Nephron (organoid): ENCODE measurements around the gene SCNN1G.

Experiments
- H3K27ac Mint-ChIP-seq, 3 experiments: 2 replicates each; pipeline ENCODE4 v1.8.0; 2020; ENCODE audit warnings: mixed read lengths in 3 of 3, mild to moderate bottlenecking in 2 of 3, moderate library complexity in 1 of 3
- H3K27me3 Mint-ChIP-seq: 2 replicates; pipeline ENCODE4 v1.8.0; 2021; ENCODE audit warnings: low read depth, mild to moderate bottlenecking, moderate library complexity, mixed read lengths
- H3K36me3 Mint-ChIP-seq: 2 replicates; pipeline ENCODE4 v1.8.0; 2020; ENCODE audit warnings: low read depth, mixed read lengths
- H3K4me1 Mint-ChIP-seq: 2 replicates; pipeline ENCODE4 v1.8.0; 2020; ENCODE audit warnings: mixed read lengths
- H3K4me3 Mint-ChIP-seq, 3 experiments: 2 replicates each; pipeline ENCODE4 v1.8.0; 2020; ENCODE audit warnings: mild to moderate bottlenecking in 3 of 3, mixed read lengths in 3 of 3, moderate library complexity in 2 of 3
- H3K9me3 Mint-ChIP-seq: 2 replicates; pipeline ENCODE4 v1.8.0; 2020; ENCODE audit warnings: mixed read lengths
- CTCF ChIP-seq, 3 experiments: fragments of 200-600 bp; sonication (generic); IDR thresholded peaks; one replicate each; pipeline ENCODE4 v1.5.0; 2021; ENCODE audit warnings: antibody characterized with exemption in 3 of 3; ENCODE audit not compliant: unreplicated experiment in 3 of 3

SCNN1G gene

GRCh38 chr16:23164736-23165135, 17.8 kb upstream of the SCNN1G start:
- no peaks in the 10 kb centered on the region for H3K9me3 Mint-ChIP-seq
- H3K27ac Mint-ChIP-seq = no peak overlapping the region
- peaks cover 17% of the 10 kb centered on the region for H3K27me3 Mint-ChIP-seq
- no peak for TF ChIP-seq CTCF (IDR thresholded peaks at IDR 0.05; ENCODE audit: unreplicated experiment in 3 of 3)
- H3K4me1 Mint-ChIP-seq = no peaks in the 10 kb centered on the region
- H3K36me3 Mint-ChIP-seq = no peaks in the 10 kb centered on the region
- no peak overlapping the region for H3K4me3 Mint-ChIP-seq

GRCh38 chr16:23172583-23172982, 10.0 kb upstream of the SCNN1G start:
- no peaks in the 10 kb centered on the region for H3K4me1 Mint-ChIP-seq

GRCh38 chr16:23172994-23173393, 9.6 kb upstream of the SCNN1G start:
- no peak for TF ChIP-seq CTCF (IDR thresholded peaks at IDR 0.05; ENCODE audit: unreplicated experiment in 3 of 3)
- H3K4me1 Mint-ChIP-seq = no peaks in the 10 kb centered on the region
- H3K36me3 Mint-ChIP-seq = no peaks in the 10 kb centered on the region
- H3K4me3 Mint-ChIP-seq = no peak overlapping the region
- no peak overlapping the region for H3K27ac Mint-ChIP-seq
- no peaks in the 10 kb centered on the region for H3K9me3 Mint-ChIP-seq
- peaks cover 26% of the 10 kb centered on the region for H3K27me3 Mint-ChIP-seq

More at GRCh38 chr16:23172583-23172982, 10.0 kb upstream of the SCNN1G start:
- no peaks in the 10 kb centered on the region for H3K36me3 Mint-ChIP-seq
- TF ChIP-seq CTCF (IDR thresholded peaks at IDR 0.05; ENCODE audit: unreplicated experiment in 3 of 3) = no peak
- H3K27me3 Mint-ChIP-seq = peaks cover 26% of the 10 kb centered on the region
- no peaks in the 10 kb centered on the region for H3K9me3 Mint-ChIP-seq
- H3K4me3 Mint-ChIP-seq = no peak overlapping the region
- H3K27ac Mint-ChIP-seq = no peak overlapping the region

- no peaks in the 10 kb centered on the region for H3K36me3 Mint-ChIP-seq
- H3K4me3 Mint-ChIP-seq = no peak overlapping the region
- no peaks in the 10 kb centered on the region for H3K9me3 Mint-ChIP-seq
- peaks cover 27% of the 10 kb centered on the region for H3K27me3 Mint-ChIP-seq
- H3K27ac Mint-ChIP-seq = no peak overlapping the region
- H3K4me1 Mint-ChIP-seq = no peaks in the 10 kb centered on the region
- TF ChIP-seq CTCF (IDR thresholded peaks at IDR 0.05; ENCODE audit: unreplicated experiment in 3 of 3) = no peak
Measured at GRCh38 chr16:23174622-23175021, 7.9 kb upstream of the SCNN1G start.

GRCh38 chr16:23175651-23176050, 6.9 kb upstream of the SCNN1G start:
- no peak for TF ChIP-seq CTCF (IDR thresholded peaks at IDR 0.05; ENCODE audit: unreplicated experiment in 3 of 3)
- Mint-ChIP-seq H3K9me3 (no peaks in the 10 kb centered on the region), H3K27me3 (peaks cover 25% of the 10 kb centered on the region), H3K36me3 (no peaks in the 10 kb centered on the region), H3K27ac (no peak overlapping the region), H3K4me1 (no peaks in the 10 kb centered on the region), H3K4me3 (no peak overlapping the region)

- H3K36me3 Mint-ChIP-seq = no peaks in the 10 kb centered on the region
- H3K27ac Mint-ChIP-seq = no peak overlapping the region
- TF ChIP-seq CTCF (IDR thresholded peaks at IDR 0.05; ENCODE audit: unreplicated experiment in 3 of 3) = no peak
- H3K4me3 Mint-ChIP-seq = peak overlapping the region in 1 of 3 experiments; percentile 69
- H3K4me1 Mint-ChIP-seq = peaks cover 4% of the 10 kb centered on the region
- H3K9me3 Mint-ChIP-seq = no peaks in the 10 kb centered on the region
- H3K27me3 Mint-ChIP-seq = peaks cover 65% of the 10 kb centered on the region
Measured at GRCh38 chr16:23181506-23181905, 1.0 kb upstream of the SCNN1G start.
